HL-60 (cell line): ENCODE data around the gene TP53BP1.

Source experiments
- DNase-seq, 2 experiments: peaks; one replicate each; pipeline ENCODE4 v3.0.0-alpha.2; 2010 to 2020; ENCODE audit warnings: low read depth in 1 of 2, low spot score in 1 of 2
- H3K27ac ChIP-seq: fragments of 250-450 bp; sonication (Bioruptor Pico); replicated peaks from 2 replicates; pipeline ENCODE4 v1.5.1; 2020; ENCODE audit warnings: mild to moderate bottlenecking, moderate library complexity
- H3K27me3 ChIP-seq: fragments of 250-450 bp; sonication (Bioruptor Pico); 2 replicates; pipeline ENCODE4 v1.5.1; 2021; ENCODE audit warnings: mild to moderate bottlenecking, moderate library complexity; ENCODE audit not compliant: insufficient read depth, poor library complexity, severe bottlenecking
- H3K4me3 ChIP-seq: replicated peaks from 2 replicates; pipeline ENCODE4 v1.5.1; 2011; ENCODE audit warnings: mild to moderate bottlenecking, control low read depth, low read length; ENCODE audit not compliant: insufficient read depth
- GABPA ChIP-seq: IDR thresholded peaks from 2 replicates; pipeline ENCODE4 v1.6.1; 2012; ENCODE audit warnings: low read depth
- POLR2AphosphoS5 ChIP-seq: IDR thresholded peaks from 2 replicates; pipeline ENCODE4 v1.6.1; 2012; ENCODE audit warnings: low read depth
- SPI1 ChIP-seq: IDR thresholded peaks from 2 replicates; pipeline ENCODE4 v1.6.1; 2012; ENCODE audit warnings: low read depth, mild to moderate bottlenecking, borderline replicate concordance
- TF ChIP-seq, protein P1 (sequence below): IDR thresholded peaks from 2 replicates; pipeline ENCODE4 v1.6.1; 2012; ENCODE audit warnings: low read depth; ENCODE audit not compliant: insufficient replicate concordance
- TF ChIP-seq, protein P2 (sequence below): IDR thresholded peaks from one replicate; pipeline ENCODE4 v1.5.1; 2011; ENCODE audit warnings: low read length, control low read depth, inconsistent platforms; ENCODE audit not compliant: insufficient read depth

Gene TP53BP1

DNA sequence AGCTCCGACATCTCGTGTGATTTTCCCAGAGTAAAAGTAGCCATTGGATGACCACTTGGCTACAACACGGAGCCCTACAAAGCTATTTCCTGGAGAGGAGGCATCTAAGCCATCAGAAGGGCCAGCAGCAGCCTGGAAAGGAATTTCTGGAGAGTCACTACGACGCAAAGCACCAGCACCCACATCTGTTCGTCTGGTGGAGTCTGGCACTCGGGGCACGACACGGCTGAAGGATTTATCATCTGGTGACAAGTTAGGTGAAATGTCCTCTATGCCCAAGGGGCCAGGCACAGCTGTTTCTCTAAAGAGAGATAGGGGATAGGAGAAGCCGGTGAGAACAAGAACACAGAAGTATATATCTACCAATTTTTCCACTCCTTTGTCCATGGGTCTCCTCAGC lies 72.5 kb downstream of the TP53BP1 start:
- H3K27me3 ChIP-seq = no peaks in the 10 kb centered on the region
- H3K27ac ChIP-seq = no peak overlapping the region
- TF ChIP-seq POLR2AphosphoS5 (no peak), GABPA (no peak), SPI1 (no peak)
- TF ChIP-seq, protein P1, sequence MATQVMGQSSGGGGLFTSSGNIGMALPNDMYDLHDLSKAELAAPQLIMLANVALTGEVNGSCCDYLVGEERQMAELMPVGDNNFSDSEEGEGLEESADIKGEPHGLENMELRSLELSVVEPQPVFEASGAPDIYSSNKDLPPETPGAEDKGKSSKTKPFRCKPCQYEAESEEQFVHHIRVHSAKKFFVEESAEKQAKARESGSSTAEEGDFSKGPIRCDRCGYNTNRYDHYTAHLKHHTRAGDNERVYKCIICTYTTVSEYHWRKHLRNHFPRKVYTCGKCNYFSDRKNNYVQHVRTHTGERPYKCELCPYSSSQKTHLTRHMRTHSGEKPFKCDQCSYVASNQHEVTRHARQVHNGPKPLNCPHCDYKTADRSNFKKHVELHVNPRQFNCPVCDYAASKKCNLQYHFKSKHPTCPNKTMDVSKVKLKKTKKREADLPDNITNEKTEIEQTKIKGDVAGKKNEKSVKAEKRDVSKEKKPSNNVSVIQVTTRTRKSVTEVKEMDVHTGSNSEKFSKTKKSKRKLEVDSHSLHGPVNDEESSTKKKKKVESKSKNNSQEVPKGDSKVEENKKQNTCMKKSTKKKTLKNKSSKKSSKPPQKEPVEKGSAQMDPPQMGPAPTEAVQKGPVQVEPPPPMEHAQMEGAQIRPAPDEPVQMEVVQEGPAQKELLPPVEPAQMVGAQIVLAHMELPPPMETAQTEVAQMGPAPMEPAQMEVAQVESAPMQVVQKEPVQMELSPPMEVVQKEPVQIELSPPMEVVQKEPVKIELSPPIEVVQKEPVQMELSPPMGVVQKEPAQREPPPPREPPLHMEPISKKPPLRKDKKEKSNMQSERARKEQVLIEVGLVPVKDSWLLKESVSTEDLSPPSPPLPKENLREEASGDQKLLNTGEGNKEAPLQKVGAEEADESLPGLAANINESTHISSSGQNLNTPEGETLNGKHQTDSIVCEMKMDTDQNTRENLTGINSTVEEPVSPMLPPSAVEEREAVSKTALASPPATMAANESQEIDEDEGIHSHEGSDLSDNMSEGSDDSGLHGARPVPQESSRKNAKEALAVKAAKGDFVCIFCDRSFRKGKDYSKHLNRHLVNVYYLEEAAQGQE = no peak
- TF ChIP-seq, protein P2, sequence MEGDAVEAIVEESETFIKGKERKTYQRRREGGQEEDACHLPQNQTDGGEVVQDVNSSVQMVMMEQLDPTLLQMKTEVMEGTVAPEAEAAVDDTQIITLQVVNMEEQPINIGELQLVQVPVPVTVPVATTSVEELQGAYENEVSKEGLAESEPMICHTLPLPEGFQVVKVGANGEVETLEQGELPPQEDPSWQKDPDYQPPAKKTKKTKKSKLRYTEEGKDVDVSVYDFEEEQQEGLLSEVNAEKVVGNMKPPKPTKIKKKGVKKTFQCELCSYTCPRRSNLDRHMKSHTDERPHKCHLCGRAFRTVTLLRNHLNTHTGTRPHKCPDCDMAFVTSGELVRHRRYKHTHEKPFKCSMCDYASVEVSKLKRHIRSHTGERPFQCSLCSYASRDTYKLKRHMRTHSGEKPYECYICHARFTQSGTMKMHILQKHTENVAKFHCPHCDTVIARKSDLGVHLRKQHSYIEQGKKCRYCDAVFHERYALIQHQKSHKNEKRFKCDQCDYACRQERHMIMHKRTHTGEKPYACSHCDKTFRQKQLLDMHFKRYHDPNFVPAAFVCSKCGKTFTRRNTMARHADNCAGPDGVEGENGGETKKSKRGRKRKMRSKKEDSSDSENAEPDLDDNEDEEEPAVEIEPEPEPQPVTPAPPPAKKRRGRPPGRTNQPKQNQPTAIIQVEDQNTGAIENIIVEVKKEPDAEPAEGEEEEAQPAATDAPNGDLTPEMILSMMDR = no peak
- DNase-seq = no peak
- no peak overlapping the region for H3K4me3 ChIP-seq

DNA sequence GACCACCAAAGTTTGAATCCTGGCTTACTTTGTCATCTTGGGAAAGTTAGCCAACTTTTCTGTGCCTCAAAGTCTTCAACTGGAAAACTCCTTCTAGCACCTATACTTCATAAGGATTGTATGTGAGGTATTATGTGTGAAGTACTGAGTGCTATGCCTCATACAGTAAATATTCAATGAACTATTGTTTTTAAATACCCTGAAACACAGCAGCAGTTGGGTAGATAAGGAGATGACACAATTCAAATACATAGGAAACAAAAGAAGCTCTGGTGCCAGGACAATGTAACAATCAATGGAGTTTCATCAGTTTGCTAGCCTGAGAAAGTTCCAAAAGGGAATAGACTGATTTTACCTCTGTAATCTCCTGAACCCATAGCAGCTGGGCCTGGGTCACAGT lies 78.8 kb downstream of the TP53BP1 start:
- no peaks in the 10 kb centered on the region for H3K27me3 ChIP-seq
- no peak for DNase-seq
- no peak overlapping the region for H3K4me3 ChIP-seq
- TF ChIP-seq, protein P1 = no peak
- TF ChIP-seq POLR2AphosphoS5 (no peak), SPI1 (no peak), GABPA (no peak)
- TF ChIP-seq, protein P2 = no peak
- H3K27ac ChIP-seq = no peak overlapping the region

DNA sequence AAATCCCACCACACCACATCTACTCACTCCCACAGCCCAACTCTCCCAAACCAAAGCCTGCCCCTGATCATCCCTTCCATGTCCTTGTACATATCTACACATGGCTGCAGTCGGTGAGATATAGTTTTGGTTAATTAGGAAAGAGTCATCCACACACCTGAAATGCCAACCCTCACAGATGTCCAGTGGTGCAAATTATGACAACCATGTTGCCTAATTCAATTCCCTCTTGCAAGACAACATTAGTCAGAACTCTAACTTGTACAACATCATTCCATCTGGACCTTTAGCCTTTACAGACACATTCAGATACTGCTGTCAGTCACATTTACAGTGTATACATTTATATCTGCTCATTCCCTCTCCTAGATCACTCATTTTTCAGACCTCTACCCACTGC lies 80.9 kb downstream of the TP53BP1 start:
- TF ChIP-seq GABPA (no peak), SPI1 (no peak), POLR2AphosphoS5 (no peak)
- TF ChIP-seq, protein P2 = no peak
- TF ChIP-seq, protein P1 = no peak
- no peaks in the 10 kb centered on the region for H3K27me3 ChIP-seq
- no peak overlapping the region for H3K4me3 ChIP-seq
- no peak overlapping the region for H3K27ac ChIP-seq
- no peak for DNase-seq
